ENCODE measurements around the gene PTTG1IP.
"Not testable (repeated sequence)": the region's sequence is repeated elsewhere in the genome, so short reads cannot be mapped to it uniquely, and the experiment has no call there.

PTTG1IP gene

GRCh38 chr21:44873356-44874239 is at the start of gene PTTG1IP:
Gene PTTG1IP, minus strand, starts transcription at chr21:44873690. Its CDS starts 74 bp downstream, at chr21:44873616.
- peak; percentile 98 for DNase-seq

GRCh38 chr21:44921928-44922327 is 48.4 kb upstream of the PTTG1IP start:
- DNase-seq, result no peak

- peak; percentile 56 for DNase-seq
Measured at GRCh38 chr21:44920694-44921604, 47.5 kb upstream of the PTTG1IP start, which contains the start of gene ITGB2. Gene ITGB2, minus strand, starts transcription at chr21:44920899. Its CDS starts 10,117 bp downstream, at chr21:44910782.

GRCh38 chr21:44919913-44920693 is 46.6 kb upstream of the PTTG1IP start:
- no peak for DNase-seq

GRCh38 chr21:44919111-44919912 is 45.8 kb upstream of the PTTG1IP start:
- DNase-seq, result no peak

- DNase-seq, result no peak
Measured at GRCh38 chr21:44918581-44919033, 45.1 kb upstream of the PTTG1IP start.

- no peak for DNase-seq
Measured at GRCh38 chr21:44918107-44918470, 44.6 kb upstream of the PTTG1IP start.

GRCh38 chr21:44917446-44918106 is 44.1 kb upstream of the PTTG1IP start:
- no peak for DNase-seq

GRCh38 chr21:44916965-44917364 is 43.5 kb upstream of the PTTG1IP start:
- DNase-seq, result no peak

- DNase-seq, result peak; percentile 45
Measured at GRCh38 chr21:44914176-44914874, 40.8 kb upstream of the PTTG1IP start.

GRCh38 chr21:44913425-44914175 is 40.1 kb upstream of the PTTG1IP start:
- DNase-seq, result no peak

GRCh38 chr21:44912506-44913412 is 39.3 kb upstream of the PTTG1IP start:
- DNase-seq, result not testable (repeated sequence)

GRCh38 chr21:44912158-44912473 is 38.6 kb upstream of the PTTG1IP start:
- no peak for DNase-seq

- peak; percentile 45 for DNase-seq
Measured at GRCh38 chr21:44911384-44912157, 38.1 kb upstream of the PTTG1IP start.

GRCh38 chr21:44911068-44911383 is 37.5 kb upstream of the PTTG1IP start:
- DNase-seq, result no peak

- DNase-seq, result no peak
Measured at GRCh38 chr21:44910229-44911067, 37.0 kb upstream of the PTTG1IP start.

GRCh38 chr21:44909719-44910118 is 36.2 kb upstream of the PTTG1IP start:
- no peak for DNase-seq
